Upper lobe of right lung (tissue), 1 donor: ENCODE measurements around the gene NEU2. TPM values are rescaled to one million over a fixed set of nuclear protein-coding genes. Genes with fewer than 3 reads are reported as not detected.
A peak's percentile ranks its signal among the peaks of the same experiment; 100 is the strongest.

Experiments used
- ATAC-seq: fragments of 200-7000 bp; cut with Tn5 transposase; one replicate; pipeline ENCODE4 v1.9.1; 2020; ENCODE audit warnings: mild to moderate bottlenecking, moderate library complexity
- DNase-seq: peaks from one replicate; pipeline ENCODE4 v3.0.0-alpha.2; 2020
- H3K27ac ChIP-seq: fragments of 200-600 bp; one replicate; pipeline ENCODE4 v1.8.0; 2022
- H3K27me3 ChIP-seq: fragments of 200-600 bp; one replicate; pipeline ENCODE4 v1.8.0; 2022; ENCODE audit warnings: mild to moderate bottlenecking
- H3K36me3 ChIP-seq: fragments of 200-600 bp; one replicate; pipeline ENCODE4 v1.8.0; 2022
- H3K4me1 ChIP-seq: fragments of 200-600 bp; one replicate; pipeline ENCODE4 v1.8.0; 2022
- H3K4me3 ChIP-seq: fragments of 200-600 bp; one replicate; pipeline ENCODE4 v1.8.0; 2022; ENCODE audit warnings: mild to moderate bottlenecking
- H3K9me3 ChIP-seq: fragments of 200-600 bp; one replicate; pipeline ENCODE4 v1.8.0; 2022
- intact Hi-C: fragments of 100-400 bp; cut with DNase I; formaldehyde crosslinking; loops from one replicate; pipeline ENCODE4 v1.11.0; 2022
- total RNA-seq: library from RNA; stranded (reverse); fragmentation: NEBNext Ultra II Directional; extraction: Animal tissue kit (Norgen Biotek cat#: 25700); gene quantifications from one replicate; pipeline ENCODE4 v1.2.1, GENCODE V29; 2021
- TF ChIP-seq, protein P1 (sequence below): fragments of 200-600 bp; IDR thresholded peaks from one replicate; pipeline ENCODE4 v1.8.0; 2022; ENCODE audit warnings: antibody characterized with exemption
- donor health status: DM: no; HTN: yes; CAD: no; lungs with severe emphysema.

Gene NEU2
- total RNA-seq, 1 donor from 2014 or later, result not detected

- H3K4me1 ChIP-seq, result peaks cover 40% of the 10 kb centered on the region
- H3K36me3 ChIP-seq, result no peaks in the 10 kb centered on the region
- no peak for DNase-seq
- no peaks in the 10 kb centered on the region for H3K9me3 ChIP-seq
- peak; percentile 57 for ATAC-seq
- H3K27me3 ChIP-seq, result no peaks in the 10 kb centered on the region
- H3K4me3 ChIP-seq, result no peak overlapping the region
- TF ChIP-seq, protein P1, sequence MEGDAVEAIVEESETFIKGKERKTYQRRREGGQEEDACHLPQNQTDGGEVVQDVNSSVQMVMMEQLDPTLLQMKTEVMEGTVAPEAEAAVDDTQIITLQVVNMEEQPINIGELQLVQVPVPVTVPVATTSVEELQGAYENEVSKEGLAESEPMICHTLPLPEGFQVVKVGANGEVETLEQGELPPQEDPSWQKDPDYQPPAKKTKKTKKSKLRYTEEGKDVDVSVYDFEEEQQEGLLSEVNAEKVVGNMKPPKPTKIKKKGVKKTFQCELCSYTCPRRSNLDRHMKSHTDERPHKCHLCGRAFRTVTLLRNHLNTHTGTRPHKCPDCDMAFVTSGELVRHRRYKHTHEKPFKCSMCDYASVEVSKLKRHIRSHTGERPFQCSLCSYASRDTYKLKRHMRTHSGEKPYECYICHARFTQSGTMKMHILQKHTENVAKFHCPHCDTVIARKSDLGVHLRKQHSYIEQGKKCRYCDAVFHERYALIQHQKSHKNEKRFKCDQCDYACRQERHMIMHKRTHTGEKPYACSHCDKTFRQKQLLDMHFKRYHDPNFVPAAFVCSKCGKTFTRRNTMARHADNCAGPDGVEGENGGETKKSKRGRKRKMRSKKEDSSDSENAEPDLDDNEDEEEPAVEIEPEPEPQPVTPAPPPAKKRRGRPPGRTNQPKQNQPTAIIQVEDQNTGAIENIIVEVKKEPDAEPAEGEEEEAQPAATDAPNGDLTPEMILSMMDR, result no peak
- peak overlapping the region; percentile 45 for H3K27ac ChIP-seq
- intact Hi-C loops, result no loop called here
Observed at GRCh38 chr2:233075141-233075965, 42.9 kb downstream of the NEU2 start.

GRCh38 chr2:233075966-233076339 lies 43.5 kb downstream of the NEU2 start:
- Histone ChIP-seq H3K4me1 (peaks cover 45% of the 10 kb centered on the region), H3K4me3 (no peak overlapping the region), H3K27me3 (no peaks in the 10 kb centered on the region), H3K27ac (peak overlapping the region; percentile 45), H3K9me3 (no peaks in the 10 kb centered on the region), H3K36me3 (no peaks in the 10 kb centered on the region)
- DNase-seq (no peak), ATAC-seq (peak; percentile 82)
- TF ChIP-seq, protein P1, result no peak
- intact Hi-C loops, result no loop called here

- TF ChIP-seq, protein P1, result no peak
- no peak for DNase-seq
- ATAC-seq, result no peak
Observed at GRCh38 chr2:233076749-233077148, 44.3 kb downstream of the NEU2 start.

GRCh38 chr2:233079473-233079877 lies 47.0 kb downstream of the NEU2 start:
- ATAC-seq (no peak), DNase-seq (peak; percentile 56)

More at GRCh38 chr2:233076749-233077148, 44.3 kb downstream of the NEU2 start:
- no peaks in the 10 kb centered on the region for H3K9me3 ChIP-seq
- no peak overlapping the region for H3K4me3 ChIP-seq
- H3K36me3 ChIP-seq, result no peaks in the 10 kb centered on the region
- H3K27ac ChIP-seq, result peak overlapping the region; percentile 45
- intact Hi-C loops, result no loop called here
- H3K27me3 ChIP-seq, result no peaks in the 10 kb centered on the region
- H3K4me1 ChIP-seq, result peaks cover 50% of the 10 kb centered on the region

GRCh38 chr2:233079953-233080835 lies 47.7 kb downstream of the NEU2 start:
- Histone ChIP-seq H3K27ac (peak overlapping the region; percentile 11), H3K4me3 (no peak overlapping the region), H3K9me3 (no peaks in the 10 kb centered on the region), H3K27me3 (no peaks in the 10 kb centered on the region), H3K36me3 (no peaks in the 10 kb centered on the region), H3K4me1 (peaks cover 59% of the 10 kb centered on the region)
- ATAC-seq (no peak), DNase-seq (peak; percentile 22)
- TF ChIP-seq, protein P1, result no peak
- intact Hi-C loops, result no loop called here

More at GRCh38 chr2:233079473-233079877, 47.0 kb downstream of the NEU2 start:
- H3K27me3 ChIP-seq, result no peaks in the 10 kb centered on the region
- H3K27ac ChIP-seq, result no peak overlapping the region
- H3K4me3 ChIP-seq, result no peak overlapping the region
- H3K9me3 ChIP-seq, result no peaks in the 10 kb centered on the region
- intact Hi-C loops, result no loop called here
- H3K4me1 ChIP-seq, result peaks cover 63% of the 10 kb centered on the region
- TF ChIP-seq, protein P1, result no peak
- no peaks in the 10 kb centered on the region for H3K36me3 ChIP-seq
